Endothelial cell of umbilical vein (primary cell): ENCODE data around the gene MCIDAS. TPM values are rescaled to one million over a fixed set of nuclear protein-coding genes. Genes with fewer than 3 reads are reported as not detected.

ENCODE experiments used
- BruUV-seq: library from RNA; stranded (reverse); fragments of 400-500 nt; replicated peaks from 2 replicates; lab custom pipeline; 2021; lab: Mats Ljungman, UMichigan
- CTCF ChIA-PET: fragments of 300-600, 350-600 bp; sonication (Branson Sonifier 250); formaldehyde crosslinking; loops from one replicate; lab custom pipeline; 2021; ENCODE audit warnings: antibody characterized with exemption, inconsistent platforms; lab: Charles Lee
- POLR2A ChIA-PET: fragments of 300-600, 350-600 bp; sonication (Branson Sonifier 250); formaldehyde crosslinking; loops from one replicate; lab custom pipeline; 2021; ENCODE audit warnings: antibody characterized with exemption, inconsistent platforms; lab: Charles Lee
- DNase-seq: peaks from one replicate; pipeline ENCODE4 v3.0.0-alpha.2; 2011; ENCODE audit warnings: low read depth, low spot score
- FAIRE-seq: peaks from 2 replicates; lab custom pipeline; 2011; peaks lifted over from hg19 to GRCh38; lab: Jason Lieb, UNC
- H2AFZ ChIP-seq: 2 replicates; pipeline ENCODE4 v1.6.0; 2012; ENCODE audit warnings: low read depth, low read length, control low read depth, inconsistent platforms
- H3K27ac ChIP-seq: 2 replicates; pipeline ENCODE4 v1.5.1; 2011; ENCODE audit warnings: low read depth, mild to moderate bottlenecking, control low read depth, low read length, moderate library complexity; ENCODE audit not compliant: insufficient read depth
- H3K27me3 ChIP-seq, 2 experiments: 2 replicates each; pipeline versions ENCODE4 v1.6.0 to v1.6.1; 2011; ENCODE audit warnings: low read length in 2 of 2, mixed read lengths in 1 of 2; ENCODE audit not compliant: control insufficient read depth in 2 of 2, insufficient read depth in 2 of 2
- H3K36me3 ChIP-seq, 2 experiments: 2 replicates in 1 of 2; 3 replicates in 1 of 2; pipeline ENCODE4 v1.5.1; 2011; ENCODE audit warnings: low read length in 2 of 2, mild to moderate bottlenecking in 1 of 2, moderate library complexity in 1 of 2; ENCODE audit not compliant: control insufficient read depth in 2 of 2, insufficient read depth in 2 of 2; ENCODE audit errors: extremely low read depth in 1 of 2
- H3K4me1 ChIP-seq: 3 replicates; pipeline ENCODE4 v1.5.1; 2011; ENCODE audit warnings: mild to moderate bottlenecking, low read length; ENCODE audit not compliant: control insufficient read depth, insufficient read depth; ENCODE audit errors: extremely low read depth
- H3K4me2 ChIP-seq: 2 replicates; pipeline ENCODE4 v1.6.1; 2011; ENCODE audit warnings: low read length, control low read depth, mixed read lengths; ENCODE audit not compliant: insufficient read depth
- H3K4me3 ChIP-seq, 3 experiments: fragments of 200-600 bp in 1 of 3; sonication (generic), shearing (Covaris generic) in 1 of 3; replicated peaks in 1 of 3; 2 replicates each; pipeline ENCODE4 v1.5.1; 2011 to 2016; ENCODE audit warnings: control low read depth in 3 of 3, low read length in 3 of 3, mild to moderate bottlenecking in 2 of 3, inconsistent platforms in 1 of 3, low read depth in 1 of 3, moderate library complexity in 1 of 3; ENCODE audit not compliant: insufficient read depth in 1 of 3
- H3K79me2 ChIP-seq: 2 replicates; pipeline ENCODE4 v1.6.0; 2012; ENCODE audit warnings: low read length, inconsistent platforms; ENCODE audit not compliant: control insufficient read depth, insufficient read depth
- H3K9ac ChIP-seq: replicated peaks from 2 replicates; pipeline ENCODE3; 2011; ENCODE audit warnings: low read length, control low read depth; ENCODE audit not compliant: insufficient read depth; ENCODE audit errors: extremely low read depth
- H3K9me1 ChIP-seq: replicated peaks from 3 replicates; pipeline ENCODE4 v1.6.0; 2011; ENCODE audit warnings: mild to moderate bottlenecking, low read length; ENCODE audit not compliant: control insufficient read depth, insufficient read depth; ENCODE audit errors: extremely low read depth
- H3K9me3 ChIP-seq: replicated peaks from 2 replicates; pipeline ENCODE4 v1.5.1; 2012; ENCODE audit warnings: low read length, inconsistent platforms; ENCODE audit not compliant: control insufficient read depth, insufficient read depth
- H4K20me1 ChIP-seq: replicated peaks from 2 replicates; pipeline ENCODE3; 2011; ENCODE audit warnings: mild to moderate bottlenecking, low read length; ENCODE audit not compliant: control insufficient read depth, insufficient read depth; ENCODE audit errors: extremely low read depth
- EZH2 ChIP-seq: IDR thresholded peaks from 2 replicates; pipeline ENCODE4 v1.6.1; 2012; ENCODE audit warnings: borderline replicate concordance, low read depth, mild to moderate bottlenecking, moderate library complexity, low read length, inconsistent platforms; ENCODE audit not compliant: severe bottlenecking
- GATA2 ChIP-seq: IDR thresholded peaks from 2 replicates; pipeline ENCODE4 v1.7.0; 2011; ENCODE audit warnings: low read depth, mild to moderate bottlenecking, moderate library complexity, mixed read lengths, low read length; ENCODE audit not compliant: insufficient read length, insufficient read depth
- JUN ChIP-seq: IDR thresholded peaks from 2 replicates; pipeline ENCODE4 v1.6.1; 2011; ENCODE audit warnings: borderline replicate concordance, low read depth; ENCODE audit not compliant: insufficient read length, insufficient read depth
- MAX ChIP-seq: IDR thresholded peaks from 2 replicates; pipeline ENCODE4 v1.6.1; 2011; ENCODE audit not compliant: insufficient read depth, insufficient read length
- POLR2AphosphoS5 ChIP-seq: IDR thresholded peaks from 2 replicates; pipeline ENCODE4 v1.6.1; 2012; ENCODE audit warnings: low read depth, mild to moderate bottlenecking, control low read depth, low read length, moderate library complexity; ENCODE audit not compliant: insufficient read depth
- dilution Hi-C: fragments of 300-500 bp; cut with MboI; formaldehyde crosslinking; loops from one replicate; pipeline ENCODE4 v1.15.0; 2019; ENCODE audit warnings: low sequenced_read_pairs; ENCODE audit not compliant: extremely low pct_ligation_motif_present
- intact Hi-C: fragments of 100-400 bp; cut with micrococcal nuclease; formaldehyde crosslinking; loops from one replicate; pipeline ENCODE4 v1.10.0; 2022
- polyA plus RNA-seq, 4 experiments: library from polyadenylated mRNA; depleted of rRNA in 3 of 4; stranded (reverse) in 3 of 4; unstranded in 1 of 4; fragments of >200 nt; gene quantifications; 2 replicates each; pipeline versions ENCODE4 v1.2.1 to v1.2.3, GENCODE V29; 2011 to 2012; ENCODE audit warnings: missing spikeins in 1 of 4
- total RNA-seq: library from RNA; stranded (reverse); gene quantifications from 2 replicates; pipeline ENCODE4 v1.2.3, GENCODE V29; 2021

Gene MCIDAS
- total and polyA plus RNA-seq, 2 donors (not counting 3 experiments of a cell fraction or from before 2014, with no cell fraction given), result not detected

DNA sequence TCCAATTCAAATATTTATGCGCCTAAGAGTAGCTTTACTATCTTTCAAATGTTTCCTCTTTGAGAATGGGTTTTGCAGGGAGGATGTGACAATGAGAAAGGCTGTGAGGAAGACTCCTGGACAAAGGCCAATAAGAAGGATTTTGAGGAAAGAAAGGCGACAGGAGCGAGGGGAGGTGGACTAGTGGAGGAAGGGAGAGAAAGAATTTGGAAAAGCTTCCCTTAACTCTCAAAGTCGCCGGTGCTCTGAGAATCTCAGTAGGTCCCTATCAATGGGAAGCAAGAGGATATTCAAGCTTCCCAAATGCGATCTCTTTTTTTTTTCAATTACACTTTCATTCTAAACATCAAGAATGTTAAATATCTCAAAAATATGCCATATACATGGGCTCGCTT lies 51.3 kb downstream of the MCIDAS start:
- dilution Hi-C loops (no loop called here), intact Hi-C loops (no loop called here)
- Histone ChIP-seq H2AFZ (no peak overlapping the region), H3K4me2 (peak overlapping the region; percentile 43), H3K79me2 (no peaks in the 10 kb centered on the region), H3K4me1 (peaks cover 21% of the 10 kb centered on the region), H3K4me3 (no peak overlapping the region), H3K9me3 (no peaks in the 10 kb centered on the region), H4K20me1 (no peaks in the 10 kb centered on the region), H3K9me1 (no peaks in the 10 kb centered on the region), H3K36me3 (no peaks in the 10 kb centered on the region), H3K27me3 (peaks cover 55 to 71% of the 10 kb centered on the region in 2 experiments), H3K9ac (no peak overlapping the region), H3K27ac (no peak overlapping the region)
- no peak for TF ChIP-seq JUN
- peak; percentile 3 for TF ChIP-seq EZH2
- TF ChIP-seq POLR2AphosphoS5, result no peak
- TF ChIP-seq GATA2, result no peak
- no peak for FAIRE-seq
- no TSS peak for BruUV-seq
- no peak for DNase-seq
- ChIA-PET CTCF (interaction anchor here (0.6 to 2.2 kb wide), 5 partner anchors 10 to 149 kb away, joined by 3 to 14 read pairs (median 4); partner anchors contain the start of gene CCNO), POLR2A (no interaction called here)

- peak overlapping the region; percentile 14 to 64 (median 45) for H3K4me3 ChIP-seq
- peak overlapping the region; percentile 87 for H3K4me2 ChIP-seq
- DNase-seq, result no peak
- no peak for TF ChIP-seq MAX
- TF ChIP-seq EZH2, result peak; percentile 43
- intact Hi-C loops, result loop anchor here (1.0 to 5.0 kb wide), 5 partner anchors 59 to 749 kb away; partner anchors contain the start of genes CCNO, DHX29 and MTREX
- peak overlapping the region; percentile 75 for H2AFZ ChIP-seq
- ChIA-PET CTCF (interaction anchor here (0.6 to 1.6 kb wide), 8 partner anchors 14 to 518 kb away, joined by 3 to 10 read pairs (median 3); partner anchors contain the start of genes CCNO, DHX29 and GPX8), POLR2A (no interaction called here)
- BruUV-seq, result no TSS peak
- dilution Hi-C loops, result no loop called here
- no peaks in the 10 kb centered on the region for H4K20me1 ChIP-seq
- peaks cover 40 to 52% of the 10 kb centered on the region in 2 experiments for H3K27me3 ChIP-seq
- no peaks in the 10 kb centered on the region for H3K36me3 ChIP-seq
- H3K27ac ChIP-seq, result no peak overlapping the region
- no peaks in the 10 kb centered on the region for H3K9me1 ChIP-seq
- H3K9ac ChIP-seq, result no peak overlapping the region
- H3K79me2 ChIP-seq, result no peaks in the 10 kb centered on the region
- FAIRE-seq, result no peak
- H3K4me1 ChIP-seq, result peaks cover 21% of the 10 kb centered on the region
- H3K9me3 ChIP-seq, result no peaks in the 10 kb centered on the region
Measured at GRCh38 chr5:55173687-55174230, 53.4 kb downstream of the MCIDAS start.
